Stimulated activated naive B cell treated with anti-CD40 and anti-IgM and Interleukin-4, amounts not matched to agents 10 μg/mL and 1 μg/mL and 100 μg/mL, for 72 hours (primary cell): ENCODE measurements around the gene GFRA1.

Source experiments
- ATAC-seq, 2 donors: fragments of 150-1000 bp; cut with Tn5 transposase; replicated peaks; 2 replicates each; pipeline ENCODE4 v1.10.0; 2021; ENCODE audit warnings: moderate library complexity in 1 of 2
- DNase-seq: peaks from one replicate; pipeline ENCODE4 v3.0.0; 2021
- H3K27ac Mint-ChIP-seq: one replicate; pipeline ENCODE4 v1.8.0; 2022; ENCODE audit warnings: mild to moderate bottlenecking, mixed read lengths
- H3K27me3 Mint-ChIP-seq, 2 donors: one replicate each; pipeline ENCODE4 v1.8.0; 2022; ENCODE audit warnings: mixed read lengths in 2 of 2
- H3K36me3 Mint-ChIP-seq, 2 donors: one replicate each; pipeline ENCODE4 v1.8.0; 2022; ENCODE audit warnings: mixed read lengths in 2 of 2, mild to moderate bottlenecking in 1 of 2
- H3K4me1 Mint-ChIP-seq, 2 donors: one replicate each; pipeline ENCODE4 v1.8.0; 2022; ENCODE audit warnings: mixed read lengths in 2 of 2, mild to moderate bottlenecking in 1 of 2
- H3K4me3 Mint-ChIP-seq, 2 donors: one replicate each; pipeline ENCODE4 v1.8.0; 2022; ENCODE audit warnings: mild to moderate bottlenecking in 2 of 2, mixed read lengths in 2 of 2, moderate library complexity in 1 of 2
- H3K9me3 Mint-ChIP-seq, 2 donors: one replicate each; pipeline ENCODE4 v1.8.0; 2022; ENCODE audit warnings: mixed read lengths in 2 of 2, mild to moderate bottlenecking in 1 of 2

GFRA1 gene

GRCh38 chr10:116272440-116273283, at the start of gene GFRA1:
TSS of gene GFRA1 (minus strand) at chr10:116273206. CDS start at chr10:116272029, 1,177 bp downstream.
- ATAC-seq (no peak), DNase-seq (no peak)
- Mint-ChIP-seq H3K27ac (peak within 1 kb of the TSS; percentile 85), H3K27me3 (peaks cover 65 to 79% of the 10 kb centered on the region in 2 donors), H3K36me3 (peaks cover 0 to 5% of the 10 kb centered on the region in 2 donors), H3K9me3 (peaks cover 0 to 1% of the 10 kb centered on the region in 2 donors), H3K4me1 (peaks cover 5 to 22% of the 10 kb centered on the region in 2 donors), H3K4me3 (peak within 1 kb of the TSS; percentile 55 to 62)

GRCh38 chr10:116316503-116316902, 43.5 kb upstream of the GFRA1 start:
- ATAC-seq (peak in 1 of 2 donors; percentile 39), DNase-seq (no peak)
- no peaks in the 10 kb centered on the region for H3K36me3 Mint-ChIP-seq
- no peak overlapping the region for H3K27ac Mint-ChIP-seq
- H3K4me3 Mint-ChIP-seq, result no peak overlapping the region
- no peaks in the 10 kb centered on the region for H3K4me1 Mint-ChIP-seq
- no peaks in the 10 kb centered on the region for H3K27me3 Mint-ChIP-seq
- H3K9me3 Mint-ChIP-seq, result peaks cover 0 to 1% of the 10 kb centered on the region in 2 donors

- H3K36me3 Mint-ChIP-seq, result no peaks in the 10 kb centered on the region
- DNase-seq (no peak), ATAC-seq (no peak)
- H3K27ac Mint-ChIP-seq, result no peak overlapping the region
- no peaks in the 10 kb centered on the region for H3K27me3 Mint-ChIP-seq
- peaks cover 0 to 1% of the 10 kb centered on the region in 2 donors for H3K9me3 Mint-ChIP-seq
- H3K4me1 Mint-ChIP-seq, result no peaks in the 10 kb centered on the region
- H3K4me3 Mint-ChIP-seq, result no peak overlapping the region
These were observed 39.5 kb upstream of the GFRA1 start for GRCh38 chr10:116312548-116312947.

- H3K9me3 Mint-ChIP-seq, result peaks cover 0 to 1% of the 10 kb centered on the region in 2 donors
- no peak for DNase-seq
- H3K27me3 Mint-ChIP-seq, result no peaks in the 10 kb centered on the region
- no peaks in the 10 kb centered on the region for H3K4me1 Mint-ChIP-seq
- no peaks in the 10 kb centered on the region for H3K36me3 Mint-ChIP-seq
- H3K4me3 Mint-ChIP-seq, result no peak overlapping the region
- ATAC-seq, result no peak
- H3K27ac Mint-ChIP-seq, result no peak overlapping the region
These were observed 38.9 kb upstream of the GFRA1 start for GRCh38 chr10:116311706-116312490.

- DNase-seq (no peak), ATAC-seq (no peak)
- no peaks in the 10 kb centered on the region for H3K4me1 Mint-ChIP-seq
- H3K27me3 Mint-ChIP-seq, result no peaks in the 10 kb centered on the region
- H3K4me3 Mint-ChIP-seq, result no peak overlapping the region
- H3K27ac Mint-ChIP-seq, result no peak overlapping the region
- peaks cover 0 to 3% of the 10 kb centered on the region in 2 donors for H3K9me3 Mint-ChIP-seq
- H3K36me3 Mint-ChIP-seq, result no peaks in the 10 kb centered on the region
These were observed 38.0 kb upstream of the GFRA1 start for GRCh38 chr10:116311016-116311415.

- Mint-ChIP-seq H3K4me3 (no peak overlapping the region), H3K36me3 (no peaks in the 10 kb centered on the region), H3K9me3 (peaks cover 0 to 4% of the 10 kb centered on the region in 2 donors), H3K27me3 (no peaks in the 10 kb centered on the region), H3K4me1 (no peaks in the 10 kb centered on the region), H3K27ac (no peak overlapping the region)
- DNase-seq (no peak), ATAC-seq (no peak)
These were observed 34.4 kb upstream of the GFRA1 start for GRCh38 chr10:116307455-116307854.

- no peaks in the 10 kb centered on the region for H3K4me1 Mint-ChIP-seq
- no peaks in the 10 kb centered on the region for H3K36me3 Mint-ChIP-seq
- no peaks in the 10 kb centered on the region for H3K27me3 Mint-ChIP-seq
- no peak for DNase-seq
- H3K9me3 Mint-ChIP-seq, result peaks cover 0 to 4% of the 10 kb centered on the region in 2 donors
- no peak overlapping the region for H3K4me3 Mint-ChIP-seq
- no peak overlapping the region for H3K27ac Mint-ChIP-seq
- ATAC-seq, result no peak
These were observed 33.8 kb upstream of the GFRA1 start for GRCh38 chr10:116306847-116307246.

- ATAC-seq (no peak), DNase-seq (no peak)
- Mint-ChIP-seq H3K27me3 (no peaks in the 10 kb centered on the region), H3K4me3 (no peak overlapping the region), H3K27ac (no peak overlapping the region), H3K36me3 (no peaks in the 10 kb centered on the region), H3K9me3 (peaks cover 0 to 4% of the 10 kb centered on the region in 2 donors), H3K4me1 (no peaks in the 10 kb centered on the region)
These were observed 31.9 kb upstream of the GFRA1 start for GRCh38 chr10:116304923-116305322.

- no peak overlapping the region for H3K27ac Mint-ChIP-seq
- ATAC-seq, result no peak
- DNase-seq, result no peak
- no peak overlapping the region for H3K4me3 Mint-ChIP-seq
- H3K9me3 Mint-ChIP-seq, result peaks cover 0 to 3% of the 10 kb centered on the region in 2 donors
- peaks cover 6 to 8% of the 10 kb centered on the region in 2 donors for H3K27me3 Mint-ChIP-seq
- no peaks in the 10 kb centered on the region for H3K36me3 Mint-ChIP-seq
- H3K4me1 Mint-ChIP-seq, result no peaks in the 10 kb centered on the region
These were observed 27.5 kb upstream of the GFRA1 start for GRCh38 chr10:116300542-116300941.

GRCh38 chr10:116298586-116298985, 25.6 kb upstream of the GFRA1 start:
- peaks cover 6 to 8% of the 10 kb centered on the region in 2 donors for H3K27me3 Mint-ChIP-seq
- no peak overlapping the region for H3K27ac Mint-ChIP-seq
- no peak for DNase-seq
- no peaks in the 10 kb centered on the region for H3K36me3 Mint-ChIP-seq
- no peaks in the 10 kb centered on the region for H3K4me1 Mint-ChIP-seq
- no peaks in the 10 kb centered on the region for H3K9me3 Mint-ChIP-seq
- no peak overlapping the region for H3K4me3 Mint-ChIP-seq
- no peak for ATAC-seq

- no peak for ATAC-seq
- Mint-ChIP-seq H3K36me3 (no peaks in the 10 kb centered on the region), H3K27ac (no peak overlapping the region)
These were observed 23.3 kb upstream of the GFRA1 start for GRCh38 chr10:116296291-116296721.

GRCh38 chr10:116292493-116292892, 19.5 kb upstream of the GFRA1 start:
- H3K36me3 Mint-ChIP-seq, result no peaks in the 10 kb centered on the region
- no peaks in the 10 kb centered on the region for H3K9me3 Mint-ChIP-seq
- peaks cover 6 to 8% of the 10 kb centered on the region in 2 donors for H3K27me3 Mint-ChIP-seq
- H3K27ac Mint-ChIP-seq, result no peak overlapping the region
- H3K4me1 Mint-ChIP-seq, result no peaks in the 10 kb centered on the region
- ATAC-seq, result no peak
- H3K4me3 Mint-ChIP-seq, result no peak overlapping the region
- DNase-seq, result no peak

More at GRCh38 chr10:116296291-116296721, 23.3 kb upstream of the GFRA1 start:
- Mint-ChIP-seq H3K27me3 (peaks cover 6 to 8% of the 10 kb centered on the region in 2 donors), H3K4me3 (no peak overlapping the region), H3K9me3 (no peaks in the 10 kb centered on the region), H3K4me1 (no peaks in the 10 kb centered on the region)
- no peak for DNase-seq

- Mint-ChIP-seq H3K4me3 (no peak overlapping the region), H3K27me3 (peaks cover 0 to 7% of the 10 kb centered on the region in 2 donors)
- DNase-seq, result no peak
These were observed 16.6 kb upstream of the GFRA1 start for GRCh38 chr10:116289652-116290051.

GRCh38 chr10:116287906-116288501, 15.0 kb upstream of the GFRA1 start:
- no peaks in the 10 kb centered on the region for H3K9me3 Mint-ChIP-seq
- H3K27me3 Mint-ChIP-seq, result peaks cover 0 to 7% of the 10 kb centered on the region in 2 donors
- H3K4me3 Mint-ChIP-seq, result no peak overlapping the region
- no peaks in the 10 kb centered on the region for H3K4me1 Mint-ChIP-seq
- H3K27ac Mint-ChIP-seq, result no peak overlapping the region
- no peaks in the 10 kb centered on the region for H3K36me3 Mint-ChIP-seq
- DNase-seq (no peak), ATAC-seq (no peak)

More at GRCh38 chr10:116289652-116290051, 16.6 kb upstream of the GFRA1 start:
- Mint-ChIP-seq H3K4me1 (no peaks in the 10 kb centered on the region), H3K9me3 (no peaks in the 10 kb centered on the region), H3K27ac (no peak overlapping the region), H3K36me3 (no peaks in the 10 kb centered on the region)
- no peak for ATAC-seq
